Measurements from ENCODE around the gene TRIM45.
"Not testable (repeated sequence)": the region's sequence is repeated elsewhere in the genome, so short reads cannot be mapped to it uniquely, and the experiment has no call there.

Gene TRIM45

DNA sequence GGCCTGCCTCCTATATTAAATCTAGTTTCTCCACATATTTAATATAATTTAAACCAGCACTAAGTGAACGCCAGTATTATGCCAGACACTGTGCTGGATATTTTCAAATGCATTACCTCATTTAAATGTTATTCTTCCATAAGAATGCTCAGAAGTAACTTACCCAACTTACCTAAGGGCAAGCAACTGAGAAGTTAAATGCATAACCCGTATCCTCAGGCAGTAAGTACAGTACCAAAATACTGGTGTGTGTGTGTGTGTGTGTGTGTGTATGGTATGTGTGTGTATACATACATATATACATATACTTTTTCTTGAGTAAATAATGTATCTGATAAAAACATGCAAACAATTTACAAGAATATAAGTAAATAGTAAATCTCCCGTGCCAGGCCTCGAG is 9.0 kb upstream of the TRIM45 start:
- DNase-seq (ENCODE audit: low read depth in 1 of 2, low spot score in 1 of 2), result no peak

DNA sequence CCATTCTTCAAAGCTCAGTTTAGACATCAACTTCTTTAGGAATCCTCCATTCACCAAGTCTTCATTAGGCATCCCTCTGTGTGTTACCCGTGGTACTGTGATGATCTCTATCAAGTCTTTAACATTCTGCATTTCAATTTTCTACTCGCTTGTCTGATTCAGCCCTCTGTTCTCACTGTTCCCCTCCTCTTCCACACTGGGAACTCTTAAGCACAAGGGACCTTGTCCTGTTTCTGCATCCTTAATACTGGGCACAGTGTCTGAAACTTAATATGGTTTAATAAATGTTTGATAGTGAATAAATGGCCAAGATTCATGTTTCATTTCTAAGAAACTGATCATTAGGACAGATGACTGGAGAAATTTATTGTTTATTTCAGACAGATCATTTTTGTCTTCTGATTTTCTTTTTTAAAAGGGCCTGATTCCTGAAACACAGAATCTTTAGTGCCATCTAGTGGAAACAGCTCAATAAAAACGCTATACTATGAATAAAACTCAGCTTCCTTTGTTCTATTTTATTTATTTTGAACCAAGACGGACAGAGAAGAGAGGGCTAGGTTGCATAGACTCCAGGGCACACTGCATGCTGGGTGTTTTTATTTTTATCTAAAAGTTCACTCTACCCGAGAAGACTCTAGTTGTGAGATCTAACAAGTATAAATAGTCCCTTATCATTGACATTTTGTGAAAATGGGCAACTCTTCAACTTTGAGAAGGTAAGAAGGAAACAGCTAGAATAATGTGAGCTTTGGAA is 7.0 kb upstream of the TRIM45 start:
- no peak for DNase-seq (ENCODE audit: low read depth in 1 of 2, low spot score in 1 of 2)

DNA sequence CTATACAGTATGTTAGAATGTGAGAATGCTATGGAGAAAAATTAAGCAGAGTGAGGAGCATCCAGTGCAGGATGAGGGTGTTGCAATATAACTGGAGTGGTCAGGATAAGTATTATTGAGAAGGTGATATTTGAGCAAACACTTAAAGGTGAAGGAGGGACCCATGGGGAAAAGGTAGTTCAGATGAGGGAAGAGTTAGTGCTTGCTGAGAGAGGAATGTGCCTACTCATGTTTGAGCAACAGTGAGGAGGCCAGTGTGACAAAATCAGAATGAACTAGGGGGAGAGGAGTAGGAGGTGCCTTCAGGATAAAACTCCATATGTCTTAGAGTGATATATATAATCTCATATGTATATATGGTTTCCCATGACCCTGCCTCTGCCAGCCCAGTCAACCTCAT is 6.2 kb upstream of the TRIM45 start:
- no peak for DNase-seq (ENCODE audit: low read depth in 1 of 2, low spot score in 1 of 2)

DNA sequence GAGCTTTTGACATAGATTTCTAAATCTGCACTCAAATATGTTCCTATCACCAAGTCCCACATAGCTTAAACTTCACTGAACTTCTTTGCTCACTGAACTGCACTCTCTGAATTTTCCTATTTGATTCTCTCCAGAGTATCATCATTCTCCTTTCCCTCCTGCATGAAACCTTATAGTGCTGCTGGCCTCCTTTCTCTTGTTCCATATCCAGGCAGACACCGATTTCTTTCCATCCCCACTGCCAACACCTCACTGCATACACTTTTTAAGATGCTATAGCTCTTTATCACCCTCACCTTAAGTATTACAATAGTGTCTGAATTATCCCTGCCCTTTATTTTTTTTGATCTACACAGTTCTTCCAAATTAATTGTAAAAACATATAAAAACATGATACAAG is 3.1 kb upstream of the TRIM45 start:
- no peak for DNase-seq (ENCODE audit: low read depth in 1 of 2, low spot score in 1 of 2)

DNA sequence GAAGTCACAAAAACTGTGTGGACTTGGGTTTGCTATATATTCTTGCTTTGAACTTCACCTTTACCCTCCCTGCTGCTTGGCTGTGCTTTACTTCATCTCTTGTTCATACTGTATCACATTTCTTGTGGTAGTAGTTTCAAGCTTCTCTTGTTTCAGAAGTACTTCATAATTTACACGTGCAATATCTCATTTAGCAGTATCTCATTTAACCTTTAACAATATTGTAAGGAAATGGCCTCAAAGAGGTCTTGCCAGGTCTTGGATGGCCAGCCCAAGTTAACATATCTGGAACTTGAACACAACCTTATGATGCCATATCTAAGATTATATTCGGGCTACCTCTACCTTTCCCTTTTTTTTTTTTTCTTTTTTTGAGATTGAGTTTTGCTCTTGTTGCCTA is 1.7 kb upstream of the TRIM45 start:
- no peak for DNase-seq (ENCODE audit: low read depth in 1 of 2, low spot score in 1 of 2)

GRCh38 chr1:117122330-117123025 is 929 bp upstream of the TRIM45 start:
- DNase-seq (ENCODE audit: low read depth in 1 of 2, low spot score in 1 of 2), result no peak

- no peak for DNase-seq (ENCODE audit: low read depth in 1 of 2, low spot score in 1 of 2)
Measured at GRCh38 chr1:117120774-117121588, 568 bp downstream of the TRIM45 start.

- not testable (repeated sequence) for DNase-seq (ENCODE audit: low read depth in 1 of 2, low spot score in 1 of 2)
Measured at GRCh38 chr1:117119144-117119543, 2.4 kb downstream of the TRIM45 start.

GRCh38 chr1:117118137-117118536 is 3.4 kb downstream of the TRIM45 start:
- DNase-seq (ENCODE audit: low read depth in 1 of 2, low spot score in 1 of 2), result no peak

DNA sequence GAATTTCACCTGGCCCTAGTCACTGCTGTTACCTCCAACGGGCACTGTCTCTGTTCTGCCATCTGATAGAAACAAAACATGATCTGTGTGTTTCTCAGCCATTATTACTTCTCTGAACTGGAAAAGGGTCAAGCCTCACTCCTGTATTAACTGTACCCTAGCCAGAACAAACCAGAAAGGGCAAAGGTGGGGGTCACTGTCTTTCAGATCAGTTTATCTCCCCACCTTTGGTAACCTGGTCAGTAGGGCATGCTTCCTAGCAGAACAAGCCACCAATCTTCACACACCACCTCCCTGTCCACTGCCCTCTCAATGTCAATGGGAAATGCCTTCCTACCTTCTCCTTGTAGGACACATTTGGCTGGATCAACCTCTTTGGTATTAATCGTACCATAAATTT is 3.9 kb downstream of the TRIM45 start:
- DNase-seq (ENCODE audit: low read depth in 1 of 2, low spot score in 1 of 2), result no peak

DNA sequence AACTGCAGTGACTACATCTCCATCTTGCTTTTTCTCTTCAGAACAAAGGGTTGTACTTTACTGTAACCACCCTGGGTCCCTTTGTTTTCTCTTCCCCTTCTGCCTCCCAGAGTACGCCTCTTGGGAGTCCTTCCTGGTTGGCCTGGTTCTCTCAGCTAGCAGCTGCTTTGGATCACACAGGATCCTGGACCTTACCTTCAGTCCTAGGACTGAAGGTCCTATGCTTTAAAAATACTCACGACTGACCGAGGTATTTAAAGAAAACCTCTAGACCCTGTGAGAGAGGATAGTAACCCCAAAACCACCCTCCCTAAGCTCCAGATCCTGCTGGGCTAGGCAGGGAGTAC is 4.8 kb downstream of the TRIM45 start:
- DNase-seq (ENCODE audit: low read depth in 1 of 2, low spot score in 1 of 2), result no peak

DNA sequence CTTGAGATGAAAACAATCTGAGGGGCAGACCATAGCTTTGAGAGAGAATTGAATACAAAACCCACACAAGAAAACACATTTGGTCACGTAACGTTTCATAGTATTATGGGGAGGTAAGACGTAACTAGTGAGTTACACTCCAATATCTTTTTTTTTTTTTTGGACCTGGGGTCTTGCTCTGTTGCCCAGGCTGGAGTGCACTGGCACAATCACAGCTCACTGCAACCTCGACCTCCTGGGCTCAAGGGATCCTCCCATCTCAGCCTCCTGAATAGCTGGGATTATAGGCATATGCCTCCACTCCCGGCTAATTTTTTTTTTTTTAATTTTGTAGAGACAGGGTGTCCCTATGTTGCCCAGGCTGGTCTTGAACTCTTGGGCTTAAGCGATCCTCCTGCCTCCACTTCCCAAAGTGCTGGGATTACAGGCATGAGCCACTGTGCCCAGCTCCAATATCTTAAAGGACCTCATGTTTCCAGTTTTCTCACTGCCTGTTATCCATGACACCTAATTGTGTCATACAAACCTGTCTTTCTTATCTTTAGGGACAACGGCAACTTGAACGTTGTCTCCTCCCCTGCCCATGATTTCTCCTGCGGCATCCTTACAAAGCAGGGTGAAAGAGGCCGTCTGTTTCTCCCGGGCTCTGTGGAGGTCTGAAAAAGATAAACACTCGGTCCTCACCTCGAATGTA is 5.3 kb downstream of the TRIM45 start:
- no peak for DNase-seq (ENCODE audit: low read depth in 1 of 2, low spot score in 1 of 2)

DNA sequence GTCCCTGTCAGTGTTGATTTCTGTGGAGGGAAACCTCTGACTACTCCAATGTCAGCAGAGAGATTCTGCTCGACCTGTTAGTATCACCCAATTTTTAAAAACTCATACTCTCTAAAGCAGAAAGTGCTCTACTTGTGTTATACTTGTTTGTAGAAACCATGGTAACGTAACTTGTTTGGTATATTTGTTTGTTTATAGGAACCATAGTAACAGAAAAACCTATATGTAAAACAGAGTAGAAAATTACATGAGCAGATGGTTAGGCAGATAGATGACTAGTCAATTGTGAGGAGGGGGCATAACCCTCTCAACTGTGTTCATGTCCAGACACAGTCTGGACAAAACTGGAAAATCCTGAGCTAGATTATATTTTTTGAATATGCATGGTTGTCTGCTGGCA is 6.7 kb downstream of the TRIM45 start:
- DNase-seq (ENCODE audit: low read depth in 1 of 2, low spot score in 1 of 2), result no peak

DNA sequence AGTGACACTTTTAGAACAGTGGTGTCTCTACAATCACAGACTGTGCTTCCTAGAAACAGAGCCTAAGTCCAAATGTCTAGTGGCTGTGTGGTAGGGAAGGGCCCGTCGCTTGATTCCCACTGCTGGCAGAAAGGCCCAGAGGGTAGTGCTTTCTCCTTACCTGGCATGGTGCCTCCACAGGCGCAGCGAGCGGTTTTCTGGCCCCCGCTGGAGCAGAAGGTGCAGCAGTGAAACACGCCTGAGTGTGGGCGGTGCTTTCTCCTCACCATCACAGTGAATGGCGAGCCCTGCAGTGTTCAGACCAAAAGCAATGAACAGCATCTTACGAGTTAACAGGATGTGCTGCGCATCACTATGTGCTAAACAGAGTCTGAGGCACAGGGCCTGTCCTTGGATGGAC is 8.3 kb downstream of the TRIM45 start:
- DNase-seq (ENCODE audit: low read depth in 1 of 2, low spot score in 1 of 2), result no peak

DNA sequence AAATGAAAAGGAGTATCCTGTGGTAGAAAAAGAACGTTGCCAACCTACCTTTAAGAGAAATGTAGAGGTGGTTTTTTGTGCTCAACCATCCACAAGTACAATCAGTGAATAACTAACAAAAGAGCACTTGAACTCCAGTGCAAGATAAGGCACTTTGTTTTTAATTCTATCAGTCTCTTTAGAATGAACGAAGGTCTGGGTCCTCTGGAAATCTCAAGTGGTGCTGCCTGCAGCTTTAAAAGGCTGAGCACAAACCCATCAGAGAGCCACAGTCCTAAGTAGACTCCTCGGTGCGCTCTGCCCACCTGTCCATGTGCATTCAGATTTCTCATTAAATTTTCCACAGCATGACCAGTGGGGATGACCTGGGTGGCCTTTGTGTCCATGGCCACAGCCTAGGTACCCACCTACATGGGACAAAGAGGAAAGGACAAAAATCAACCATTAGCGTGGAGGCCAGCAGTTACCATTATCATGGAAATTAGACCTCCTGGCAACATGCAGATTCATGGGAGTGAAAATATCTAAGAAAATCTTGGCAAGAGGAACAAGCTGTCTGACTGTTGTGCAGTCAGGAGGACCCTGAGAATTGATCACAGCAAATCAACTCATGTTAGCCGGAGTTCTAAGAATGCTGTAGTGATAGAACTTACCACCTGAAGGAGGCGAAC is 9.4 kb downstream of the TRIM45 start:
- no peak for DNase-seq (ENCODE audit: low read depth in 1 of 2, low spot score in 1 of 2)

GRCh38 chr1:117110774-117111173 is 10.8 kb downstream of the TRIM45 start:
- no peak for DNase-seq (ENCODE audit: low read depth in 1 of 2, low spot score in 1 of 2)

- no peak for DNase-seq (ENCODE audit: low read depth in 1 of 2, low spot score in 1 of 2)
Measured at GRCh38 chr1:117107364-117107763, 14.2 kb downstream of the TRIM45 start.

DNA sequence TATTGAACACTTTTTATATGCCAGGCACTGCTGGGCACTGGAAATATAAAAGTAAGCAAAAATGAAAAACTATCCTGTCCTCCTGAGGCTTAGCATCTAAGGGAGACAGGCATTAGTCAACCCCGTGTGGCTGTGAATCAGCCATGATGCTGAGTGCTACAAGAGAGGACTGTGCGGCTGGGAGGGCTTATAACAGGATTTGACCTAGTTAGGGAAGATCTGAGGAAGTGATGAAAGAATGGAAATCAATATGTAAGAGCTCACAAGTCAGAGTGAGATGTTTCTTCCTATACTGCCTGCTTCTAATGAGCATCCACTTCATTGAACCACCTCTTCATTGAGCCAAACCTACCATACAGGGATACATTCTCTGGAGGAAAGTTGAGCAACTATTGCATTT is 15.1 kb downstream of the TRIM45 start:
- no peak for DNase-seq (ENCODE audit: low read depth in 1 of 2, low spot score in 1 of 2)

DNA sequence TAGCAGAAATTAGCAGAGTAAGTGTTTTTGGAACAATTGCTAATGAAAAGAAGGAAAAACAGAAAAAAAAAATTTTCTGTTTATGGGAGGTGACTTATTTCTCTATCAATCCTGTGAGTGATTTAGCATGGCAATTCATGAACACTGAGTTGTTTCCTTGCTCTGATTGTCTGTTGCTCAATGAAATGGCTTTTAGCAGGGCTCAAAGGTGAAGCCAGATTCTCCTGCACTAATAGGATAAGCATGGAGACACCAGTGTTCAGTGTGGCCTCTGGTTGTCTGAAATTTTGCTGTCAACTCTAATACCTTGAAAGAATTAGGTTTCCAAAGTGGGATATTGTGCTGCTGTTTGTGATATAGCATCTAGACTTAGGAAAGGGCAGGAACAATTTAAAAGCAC is 15.8 kb downstream of the TRIM45 start:
- no peak for DNase-seq (ENCODE audit: low read depth in 1 of 2, low spot score in 1 of 2)

- DNase-seq (ENCODE audit: low read depth in 1 of 2, low spot score in 1 of 2), result no peak
Measured at GRCh38 chr1:117104986-117105385, 16.6 kb downstream of the TRIM45 start.

GRCh38 chr1:117101858-117102257 is 19.7 kb downstream of the TRIM45 start:
- DNase-seq (ENCODE audit: low read depth in 1 of 2, low spot score in 1 of 2), result not testable (repeated sequence)

Data from stimulated activated CD4-positive, alpha-beta T cell treated with anti-CD3 and anti-CD28 coated beads, Interleukin-15, amount 100 ng/mL, for 1 hour (primary cell).